H1 (cell line): ENCODE measurements around the gene MPRIP. TPM values are rescaled to one million over a fixed set of nuclear protein-coding genes. Genes with fewer than 3 reads are reported as not detected.

Source experiments
- BACH1 ChIP-seq: IDR thresholded peaks from 2 replicates; pipeline ENCODE4 v1.6.1; 2012; ENCODE audit warnings: low read length, improper control_type of control experiment
- CTCF ChIP-seq, 3 experiments: IDR thresholded peaks; 1 replicate in 2 of 3; 2 replicates in 1 of 3; pipeline versions ENCODE4 v1.5.1 to v1.6.1; 2011; ENCODE audit warnings: low read length in 3 of 3, mild to moderate bottlenecking in 3 of 3, inconsistent platforms in 2 of 3, low read depth in 1 of 3, moderate library complexity in 1 of 3; ENCODE audit not compliant: insufficient read depth in 1 of 3; ENCODE audit errors: control extremely low read depth in 1 of 3
- KDM5A ChIP-seq: fragments of 200-600 bp; IDR thresholded peaks from 2 replicates; pipeline ENCODE4 v1.7.1; 2012; ENCODE audit warnings: mild to moderate bottlenecking, low read length, inconsistent platforms, mixed read lengths
- SIRT6 ChIP-seq: IDR thresholded peaks from one replicate; pipeline ENCODE4 v1.7.1; 2012; ENCODE audit warnings: low read length, inconsistent platforms
- SIX5 ChIP-seq: IDR thresholded peaks from 2 replicates; pipeline ENCODE4 v1.6.1; 2011; ENCODE audit warnings: mild to moderate bottlenecking, low read depth, low read length
- TAF1 ChIP-seq: IDR thresholded peaks from 2 replicates; pipeline ENCODE4 v1.6.1; 2011; ENCODE audit warnings: mild to moderate bottlenecking, low read depth, low read length
- polyA plus RNA-seq, 7 experiments: library from polyadenylated mRNA; depleted of rRNA in 3 of 7; stranded (reverse) in 5 of 7; unstranded in 2 of 7; fragments of >200 nt in 5 of 7; fragments of 200-250 nt in 2 of 7; gene quantifications; 1 replicate in 5 of 7; 2 replicates in 1 of 7; 4 replicates in 1 of 7; pipeline versions ENCODE4 v1.2.1 to v1.2.3, GENCODE V29; 2011 to 2013; ENCODE audit warnings: missing spikeins in 2 of 7, mixed read lengths in 2 of 7
- total RNA-seq: library from RNA; stranded (reverse); fragmentation: NEBNext Ultra II Directional; extraction: Animal tissue kit (Norgen Biotek cat#: 25700); gene quantifications from 2 replicates; pipeline ENCODE4 v1.2.1, GENCODE V29; 2021

MPRIP gene
- total and polyA plus RNA-seq, 2 of the 8 experiments (the other 6 are each of a cell fraction or from before 2014, with no cell fraction given): 48.6 to 146 TPM

- TF ChIP-seq CTCF (IDR thresholded peaks at IDR 0.05; ENCODE audit: control extremely low read depth in 1 of 3, insufficient read depth in 1 of 3, low read depth in 1 of 3, low read length in 3 of 3): no peak
- TF ChIP-seq SIX5: no peak
- no peak for TF ChIP-seq KDM5A
- TF ChIP-seq TAF1: no peak
- TF ChIP-seq SIRT6: no peak
- no peak for TF ChIP-seq BACH1
These were observed 34.8 kb downstream of the MPRIP start (continued) for GRCh38 chr17:17077101-17077500.
